Measurements from ENCODE around the gene HLA-F. TPM values are rescaled to one million over a fixed set of nuclear protein-coding genes. Genes with fewer than 3 reads are reported as not detected.

Gene HLA-F
- total RNA-seq, 1 donor from 2014 or later, result 2.5 TPM

- DNase-seq (ENCODE audit: low read depth), result no peak
- peak overlapping the region; percentile 85 for H3K4me3 ChIP-seq (ENCODE audit: low read depth, low read length)
- peak; percentile 98 for TF ChIP-seq CTCF (conservative IDR thresholded peaks at IDR 0.05; ENCODE audit: low read depth, low read length)
Measured at GRCh38 chr6:29752451-29753308, 29.4 kb downstream of the HLA-F start.

DNA sequence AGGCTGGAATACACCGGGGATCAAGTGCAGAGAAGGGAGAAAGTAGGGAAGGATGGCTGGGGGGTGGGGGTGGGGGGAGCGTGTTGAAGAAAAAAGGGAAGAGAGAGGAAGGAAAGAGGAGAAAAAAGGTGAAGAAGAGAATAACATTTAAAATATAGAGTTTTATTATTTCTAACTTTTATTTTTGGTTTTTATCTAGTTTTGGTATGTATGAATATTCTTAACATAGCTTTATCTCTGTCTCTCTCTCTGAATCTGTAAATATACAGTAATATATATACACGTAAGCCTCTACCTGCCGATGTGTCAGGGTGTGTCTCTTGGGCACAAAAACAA, 30.0 kb downstream of the HLA-F start:
- DNase-seq (ENCODE audit: low read depth), result no peak
- no peak for TF ChIP-seq CTCF (conservative IDR thresholded peaks at IDR 0.05; ENCODE audit: low read depth, low read length)
- peak overlapping the region; percentile 85 for H3K4me3 ChIP-seq (ENCODE audit: low read depth, low read length)

GRCh38 chr6:29755295-29755871, 32.1 kb downstream of the HLA-F start:
- no peak for TF ChIP-seq CTCF (conservative IDR thresholded peaks at IDR 0.05; ENCODE audit: low read depth, low read length)
- DNase-seq (ENCODE audit: low read depth), result no peak
- no peak overlapping the region for H3K4me3 ChIP-seq (ENCODE audit: low read depth, low read length)

- no peak for DNase-seq (ENCODE audit: low read depth)
- TF ChIP-seq CTCF (conservative IDR thresholded peaks at IDR 0.05; ENCODE audit: low read depth, low read length), result no peak
- no peak overlapping the region for H3K4me3 ChIP-seq (ENCODE audit: low read depth, low read length)
Measured at GRCh38 chr6:29757282-29757681, 34.0 kb downstream of the HLA-F start.

DNA sequence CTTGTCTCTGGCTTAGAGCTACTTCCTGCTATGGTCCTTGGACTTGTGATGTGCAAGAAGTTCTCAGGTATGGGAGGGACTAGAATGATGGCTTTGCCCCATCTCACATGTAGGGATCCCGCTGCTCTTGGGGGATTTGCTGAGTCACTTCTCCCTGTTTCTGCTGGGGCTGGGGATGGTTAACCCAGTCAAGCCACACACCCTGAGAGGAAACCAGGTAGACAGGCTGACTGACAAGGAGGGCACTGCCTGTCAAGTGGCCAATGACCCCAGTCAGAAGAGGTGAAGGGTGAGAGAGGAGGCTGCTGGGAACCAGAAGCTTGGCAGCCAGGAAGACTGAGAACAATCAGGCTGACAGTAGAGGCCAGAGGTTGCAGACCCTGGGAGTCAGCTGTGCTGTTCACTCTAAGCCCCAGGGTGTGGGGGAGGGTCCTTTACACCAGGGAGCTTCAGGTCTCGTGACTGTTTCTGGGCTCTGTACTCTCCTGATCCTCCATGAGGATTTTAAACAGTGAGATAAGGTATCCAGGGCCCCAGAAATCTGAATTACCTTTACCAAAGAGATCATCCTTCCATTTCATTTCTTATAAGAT, 34.6 kb downstream of the HLA-F start:
- no peak for DNase-seq (ENCODE audit: low read depth)
- H3K4me3 ChIP-seq (ENCODE audit: low read depth, low read length), result no peak overlapping the region
- no peak for TF ChIP-seq CTCF (conservative IDR thresholded peaks at IDR 0.05; ENCODE audit: low read depth, low read length)

DNA sequence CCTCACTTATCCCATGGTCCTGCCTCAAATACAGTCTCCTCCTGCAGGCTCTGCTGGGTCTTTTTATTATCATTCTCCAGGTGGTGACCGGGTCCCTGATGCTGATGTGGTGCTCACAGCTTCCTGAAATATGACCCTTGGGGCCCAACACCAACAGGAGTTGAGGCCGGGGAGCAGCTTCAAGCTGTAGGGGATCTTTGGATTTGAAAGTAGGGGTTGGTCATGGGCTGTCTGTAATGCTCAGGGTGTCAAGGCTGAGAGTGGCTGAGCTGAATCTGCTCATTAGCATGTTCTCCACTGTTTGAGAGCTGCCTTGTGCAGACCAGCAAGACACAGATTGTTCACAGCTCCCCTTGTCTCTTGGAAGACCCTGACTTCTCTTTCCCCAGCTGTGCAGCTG, 35.5 kb downstream of the HLA-F start:
- H3K4me3 ChIP-seq (ENCODE audit: low read depth, low read length), result no peak overlapping the region
- DNase-seq (ENCODE audit: low read depth), result no peak
- no peak for TF ChIP-seq CTCF (conservative IDR thresholded peaks at IDR 0.05; ENCODE audit: low read depth, low read length)
